PC-9 (cell line): ENCODE measurements around the gene PHLPP2.

Experiments
- EZH2 ChIP-seq: fragments of 200-600 bp; sonication (generic); IDR thresholded peaks from 2 replicates; pipeline ENCODE4 v1.8.0; 2017; ENCODE audit warnings: antibody characterized with exemption, low read depth
- TF ChIP-seq, protein P1 (sequence below): fragments of 200-600 bp; sonication (generic); conservative IDR thresholded peaks from 2 replicates; pipeline ENCODE4 v1.6.1; 2017; ENCODE audit warnings: mixed run types, antibody characterized with exemption, mild to moderate bottlenecking, moderate library complexity

DNA sequence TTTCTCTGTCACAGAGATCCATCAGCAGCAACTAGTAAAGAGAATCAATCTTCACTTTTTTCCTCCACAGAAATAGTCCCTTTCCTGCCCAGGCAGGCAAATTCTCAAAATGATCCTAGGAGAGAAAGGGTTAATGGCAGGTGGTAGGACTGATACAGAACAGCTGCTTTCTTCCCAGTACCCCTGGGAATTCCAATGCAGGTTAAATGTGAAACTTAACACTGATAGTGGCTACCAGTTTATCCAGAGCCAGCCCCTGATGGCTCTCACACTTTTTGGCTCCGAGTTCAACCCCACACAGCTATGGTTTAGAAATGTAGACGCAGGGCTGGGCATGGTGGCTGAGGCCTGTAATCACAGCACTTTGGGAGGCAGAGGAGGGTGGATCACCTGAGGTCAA, 76.3 kb downstream of the PHLPP2 start:
- TF ChIP-seq, protein P1, sequence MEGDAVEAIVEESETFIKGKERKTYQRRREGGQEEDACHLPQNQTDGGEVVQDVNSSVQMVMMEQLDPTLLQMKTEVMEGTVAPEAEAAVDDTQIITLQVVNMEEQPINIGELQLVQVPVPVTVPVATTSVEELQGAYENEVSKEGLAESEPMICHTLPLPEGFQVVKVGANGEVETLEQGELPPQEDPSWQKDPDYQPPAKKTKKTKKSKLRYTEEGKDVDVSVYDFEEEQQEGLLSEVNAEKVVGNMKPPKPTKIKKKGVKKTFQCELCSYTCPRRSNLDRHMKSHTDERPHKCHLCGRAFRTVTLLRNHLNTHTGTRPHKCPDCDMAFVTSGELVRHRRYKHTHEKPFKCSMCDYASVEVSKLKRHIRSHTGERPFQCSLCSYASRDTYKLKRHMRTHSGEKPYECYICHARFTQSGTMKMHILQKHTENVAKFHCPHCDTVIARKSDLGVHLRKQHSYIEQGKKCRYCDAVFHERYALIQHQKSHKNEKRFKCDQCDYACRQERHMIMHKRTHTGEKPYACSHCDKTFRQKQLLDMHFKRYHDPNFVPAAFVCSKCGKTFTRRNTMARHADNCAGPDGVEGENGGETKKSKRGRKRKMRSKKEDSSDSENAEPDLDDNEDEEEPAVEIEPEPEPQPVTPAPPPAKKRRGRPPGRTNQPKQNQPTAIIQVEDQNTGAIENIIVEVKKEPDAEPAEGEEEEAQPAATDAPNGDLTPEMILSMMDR: no peak
- no peak for TF ChIP-seq EZH2
